Ramos (cell line): ENCODE data around the gene PIAS4.

Experiments
- in situ Hi-C: fragments of 300-500 bp; cut with MboI; formaldehyde crosslinking; loops from one replicate; pipeline ENCODE4 v1.14.3; 2022; ENCODE audit warnings: low sequenced_read_pairs; ENCODE audit not compliant: unreplicated experiment

PIAS4 gene

DNA sequence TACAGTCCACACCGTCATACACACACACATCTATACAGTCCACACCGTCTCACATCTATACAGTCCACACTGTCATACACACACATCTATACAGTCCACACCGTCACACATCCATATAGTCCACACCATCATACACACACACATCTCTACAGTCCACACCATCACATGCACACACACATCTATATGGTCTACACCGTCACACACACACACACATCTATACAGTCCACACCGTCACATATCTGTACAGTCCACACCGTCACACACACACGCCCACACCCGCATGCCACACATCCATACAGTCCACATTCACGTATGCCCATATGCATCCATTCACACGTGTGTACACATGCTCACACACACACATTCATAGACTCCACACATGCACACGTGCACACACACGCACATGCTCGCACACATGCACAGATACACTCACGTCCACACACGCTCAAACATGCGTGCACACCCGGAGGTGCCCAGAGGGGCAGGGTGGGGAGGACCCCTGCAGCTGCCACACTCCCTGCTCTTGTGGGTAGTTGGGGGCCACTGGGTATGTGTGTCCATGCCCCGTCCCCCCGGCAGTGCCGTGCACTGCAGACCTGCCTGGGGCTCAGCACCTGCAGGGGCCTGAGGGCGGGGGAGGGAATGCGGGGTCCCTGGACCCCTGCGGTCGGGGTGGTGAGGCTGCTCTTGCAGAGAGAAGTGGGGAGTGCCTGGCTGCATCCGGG is 29.2 kb downstream of the PIAS4 start:
- in situ Hi-C loops = no loop called here

- in situ Hi-C loops = no loop called here
Measured at GRCh38 chr19:4037301-4037949, 29.9 kb downstream of the PIAS4 start.

GRCh38 chr19:4038057-4038456 is 30.5 kb downstream of the PIAS4 start:
- in situ Hi-C loops = no loop called here

- in situ Hi-C loops = no loop called here
Measured at GRCh38 chr19:4038661-4039423, 31.3 kb downstream of the PIAS4 start.

DNA sequence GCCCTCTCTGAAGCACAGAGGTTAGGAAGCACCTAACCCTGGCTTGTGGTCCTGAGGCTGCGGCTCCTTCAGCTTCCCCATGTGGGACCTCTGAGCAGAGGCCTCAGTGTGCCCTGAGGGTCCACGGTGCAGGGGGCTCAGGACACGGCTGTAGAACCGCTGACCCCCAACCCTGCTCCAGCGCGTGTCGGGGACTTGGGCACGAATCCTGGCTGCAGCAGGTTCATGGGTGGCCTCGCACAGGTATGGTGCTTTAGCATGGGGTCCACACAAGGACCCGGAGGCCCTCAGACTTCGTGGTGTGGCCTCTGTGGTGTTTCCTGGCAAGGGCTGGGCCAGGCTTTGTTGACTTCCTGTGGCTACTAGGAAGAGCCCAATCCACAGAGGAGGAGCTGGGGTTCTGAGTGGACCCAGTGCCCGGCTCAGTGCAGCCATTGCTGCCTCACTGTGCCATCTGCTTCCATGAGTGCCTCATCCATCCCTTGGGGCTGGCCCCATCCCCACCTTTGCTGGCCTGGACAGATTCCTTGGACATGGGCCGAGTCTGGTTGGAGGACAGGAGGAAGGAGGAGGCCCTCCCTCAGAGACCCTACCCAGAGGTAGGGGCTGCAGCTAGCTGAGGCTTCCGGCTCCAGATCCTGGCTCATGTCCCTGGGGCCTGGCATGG is 34.7 kb downstream of the PIAS4 start:
- in situ Hi-C loops = no loop called here

DNA sequence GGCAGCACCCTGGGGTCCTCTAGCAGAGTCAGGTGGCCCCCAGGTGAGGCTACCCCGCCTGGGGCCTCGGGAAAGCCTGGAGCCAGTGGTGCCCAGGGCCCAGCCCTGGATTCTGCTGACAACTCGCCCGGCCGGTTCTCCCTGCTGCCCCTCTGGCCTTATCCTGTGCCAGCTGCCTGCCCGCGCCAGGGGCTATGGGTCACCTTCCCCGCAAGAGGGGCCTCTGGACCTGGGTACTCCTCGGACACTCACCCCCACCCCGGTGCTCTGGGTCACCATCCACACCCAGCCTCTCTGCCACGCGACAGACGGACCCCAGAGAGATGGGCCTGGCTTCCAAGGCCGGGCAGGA is 35.2 kb downstream of the PIAS4 start:
- in situ Hi-C loops = no loop called here

GRCh38 chr19:4043401-4043800 is 35.9 kb downstream of the PIAS4 start:
- in situ Hi-C loops = no loop called here

GRCh38 chr19:4043966-4044715 is 36.6 kb downstream of the PIAS4 start:
- in situ Hi-C loops = no loop called here

DNA sequence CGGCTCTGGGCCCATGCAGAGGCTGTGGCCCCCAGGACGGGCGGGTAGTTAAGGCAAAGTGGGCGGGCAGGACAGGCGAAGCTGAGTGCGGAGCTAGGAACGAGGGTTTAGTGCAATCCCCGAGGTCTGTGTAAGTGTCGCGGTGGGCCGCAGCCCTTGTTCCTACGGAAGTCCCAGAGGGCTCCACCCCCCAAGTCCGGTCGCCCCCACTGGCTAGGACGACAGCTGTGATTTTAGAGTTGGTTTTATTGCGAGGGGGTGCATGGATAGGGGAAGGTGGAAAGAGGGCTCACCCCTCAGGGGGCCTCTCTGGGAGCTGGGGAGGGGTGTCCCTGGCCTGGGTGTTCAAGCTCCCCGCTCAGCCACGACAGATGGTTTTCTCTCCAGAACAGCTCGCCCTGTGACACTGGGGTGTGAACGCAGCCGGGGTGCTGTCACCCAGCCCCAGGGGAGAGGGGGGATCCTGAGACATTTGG is 37.5 kb downstream of the PIAS4 start:
- in situ Hi-C loops = no loop called here

DNA sequence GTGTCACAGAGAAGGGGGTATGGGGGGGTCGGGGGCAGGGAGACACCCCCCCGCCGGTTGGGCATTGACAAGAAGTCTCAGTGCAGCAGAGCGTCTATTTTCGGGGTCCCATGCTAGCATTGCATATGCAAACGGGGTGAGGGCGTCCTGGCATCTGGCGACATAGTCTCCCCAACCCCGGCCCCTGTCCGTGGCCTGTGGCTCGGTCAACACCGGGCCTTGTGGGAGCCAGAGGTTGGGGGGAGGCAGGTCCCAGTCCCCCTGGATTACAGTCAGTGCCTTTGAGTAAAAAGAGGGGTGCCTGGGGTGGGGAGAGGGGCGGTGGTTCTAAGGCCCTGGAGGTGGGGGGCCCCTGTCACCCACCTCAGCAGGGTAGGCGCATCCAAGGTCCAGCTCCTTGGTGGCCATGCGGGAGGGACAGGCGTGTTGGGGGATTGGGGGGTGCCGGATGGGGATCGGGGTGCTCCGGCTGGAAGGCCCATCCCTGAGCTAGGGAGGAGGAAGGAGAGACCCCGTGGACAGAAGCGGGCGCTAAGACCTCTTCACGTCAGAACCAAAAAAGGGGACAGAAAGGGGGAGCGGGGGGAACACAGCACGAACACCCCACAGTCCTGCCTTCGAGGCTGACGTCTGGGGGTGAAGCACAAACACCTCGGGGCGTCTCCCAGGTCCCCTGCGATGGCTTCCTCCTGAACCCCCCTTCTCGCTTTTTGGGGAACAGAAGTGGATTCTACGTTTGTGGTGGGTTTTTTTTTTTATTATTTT is 38.2 kb downstream of the PIAS4 start:
- in situ Hi-C loops = no loop called here

GRCh38 chr19:4046362-4046691 is 38.8 kb downstream of the PIAS4 start:
- in situ Hi-C loops = no loop called here

DNA sequence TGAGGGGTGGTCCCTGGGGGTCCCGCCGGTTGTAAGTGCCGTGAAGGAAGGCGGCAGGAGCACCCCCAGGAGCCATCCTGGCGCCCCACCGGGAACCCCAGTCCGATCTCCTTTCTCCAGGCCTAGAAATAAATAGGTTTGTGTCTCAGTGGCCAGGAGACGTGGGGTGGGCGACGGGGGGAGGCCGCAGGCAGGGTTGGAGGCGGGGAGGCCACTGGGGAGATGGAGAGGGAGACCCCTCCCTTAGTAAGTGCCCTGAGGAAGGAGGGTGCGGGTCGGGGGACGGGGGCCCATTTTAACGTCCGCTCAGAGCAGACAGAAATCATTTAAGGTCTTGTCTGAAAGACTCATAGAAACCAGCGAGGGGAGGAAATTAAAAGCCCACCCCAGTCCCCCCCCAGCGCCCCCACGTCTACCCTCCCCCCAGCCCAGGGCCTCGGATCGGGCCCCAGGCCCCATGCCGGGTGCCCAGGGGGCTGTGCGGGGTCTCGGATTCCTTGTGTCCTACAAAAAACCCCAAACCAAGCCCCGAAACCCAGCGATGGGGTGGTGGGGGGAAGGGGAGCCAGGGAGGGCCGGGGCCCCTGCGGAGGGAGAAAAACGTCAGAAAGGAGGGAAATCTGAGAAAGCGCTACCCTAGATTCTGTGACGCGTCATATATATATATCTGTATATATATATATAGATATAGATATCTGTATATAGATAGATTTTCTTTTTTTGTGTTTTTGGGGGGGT is 39.6 kb downstream of the PIAS4 start:
- in situ Hi-C loops = no loop called here

DNA sequence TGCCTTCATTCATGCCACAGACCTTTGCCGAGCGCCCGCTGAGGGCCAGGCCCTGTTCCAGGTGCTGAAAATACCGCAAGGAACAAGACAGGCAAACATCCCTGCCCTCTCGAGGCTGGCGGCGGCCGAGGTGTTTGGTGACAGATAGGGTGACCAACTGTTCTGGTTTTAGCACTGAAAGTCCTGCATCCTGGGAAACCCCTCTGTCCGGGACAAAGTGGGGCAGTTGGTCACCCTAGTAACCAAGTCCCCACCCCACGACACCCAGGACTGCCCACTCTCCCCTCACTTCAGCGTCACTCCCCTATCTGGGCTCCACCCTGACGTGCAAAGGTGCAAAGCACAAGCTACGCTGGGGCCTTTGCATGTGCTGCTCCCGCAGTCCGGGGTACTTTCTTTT is 41.9 kb downstream of the PIAS4 start:
- in situ Hi-C loops = no loop called here

GRCh38 chr19:4051175-4052101 is 43.9 kb downstream of the PIAS4 start:
- in situ Hi-C loops = no loop called here

- in situ Hi-C loops = no loop called here
Measured at GRCh38 chr19:4052114-4052992, 44.8 kb downstream of the PIAS4 start.

GRCh38 chr19:4052993-4053422 is 45.5 kb downstream of the PIAS4 start:
- in situ Hi-C loops = no loop called here
